GM10847 (cell line): Measurements from ENCODE around the gene PIK3C2B.

Experiments used
- POLR2A ChIP-seq: IDR thresholded peaks from 2 replicates; pipeline ENCODE4 v1.6.1; 2011; ENCODE audit not compliant: insufficient read length; ENCODE audit errors: extremely low read depth

PIK3C2B gene

DNA sequence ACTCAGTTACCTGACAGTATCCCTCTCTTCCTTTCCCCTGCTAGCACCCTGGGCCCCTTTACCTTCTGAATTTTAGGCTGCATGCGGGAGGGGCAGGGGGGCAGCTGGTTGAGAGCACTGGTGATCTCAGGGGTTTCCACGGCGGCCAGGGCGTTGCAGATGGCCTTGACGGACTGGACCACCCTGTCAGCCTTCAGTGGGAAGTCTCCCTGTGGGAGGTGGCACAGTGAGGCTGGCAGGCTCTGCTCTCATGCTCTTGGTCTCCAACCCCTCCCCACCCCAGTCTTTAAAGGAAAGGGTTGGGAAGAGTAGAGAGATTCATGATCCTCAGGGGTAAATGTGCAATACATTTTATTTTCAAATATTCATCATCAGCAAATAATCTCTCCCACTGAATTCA lies 36.9 kb downstream of the PIK3C2B start:
- no peak for TF ChIP-seq POLR2A

DNA sequence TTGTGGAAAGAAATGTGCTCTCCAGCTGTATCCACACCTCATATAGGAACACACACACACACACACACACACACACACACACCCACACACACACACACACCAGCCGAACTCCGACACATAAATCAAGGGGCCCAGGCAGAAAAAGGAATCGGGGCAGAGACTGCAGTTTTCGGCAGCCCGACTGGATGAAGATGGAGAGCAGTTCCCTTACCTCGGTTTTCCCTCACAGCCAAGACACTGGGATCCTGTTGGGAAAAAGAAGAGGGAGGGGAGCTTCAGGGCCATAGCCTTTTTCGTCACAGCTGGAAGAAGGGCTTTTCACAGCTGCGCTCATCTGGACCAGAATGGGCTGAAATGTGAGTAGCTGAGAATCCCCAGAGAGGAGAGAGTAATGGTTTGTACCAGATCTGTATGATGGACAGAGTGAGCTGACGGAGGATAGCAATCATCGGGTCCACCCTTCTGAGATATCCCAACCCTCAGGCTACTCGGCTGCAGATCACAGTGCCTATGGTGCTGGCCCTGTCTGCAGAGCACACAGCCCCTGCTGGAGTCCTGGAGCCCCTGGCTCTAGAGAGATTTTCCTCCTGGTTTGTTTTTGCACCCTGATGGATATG lies 37.7 kb downstream of the PIK3C2B start:
- TF ChIP-seq POLR2A: no peak

DNA sequence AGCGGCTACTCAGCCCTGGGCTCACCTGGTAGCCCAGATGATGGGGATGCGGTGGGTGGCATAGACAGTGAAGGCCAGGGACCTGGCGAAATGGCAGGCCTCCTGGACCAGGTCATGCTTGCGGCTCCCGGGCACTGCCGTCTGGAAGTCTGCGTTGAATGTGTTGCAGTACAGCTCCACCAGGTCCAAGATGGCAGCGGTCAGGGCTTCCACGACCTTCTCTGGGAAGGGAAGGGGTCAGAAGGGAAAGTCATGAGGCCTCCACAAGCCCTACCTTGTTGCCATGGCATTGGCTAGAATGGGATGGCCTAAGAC lies 38.8 kb downstream of the PIK3C2B start:
- TF ChIP-seq POLR2A: no peak

DNA sequence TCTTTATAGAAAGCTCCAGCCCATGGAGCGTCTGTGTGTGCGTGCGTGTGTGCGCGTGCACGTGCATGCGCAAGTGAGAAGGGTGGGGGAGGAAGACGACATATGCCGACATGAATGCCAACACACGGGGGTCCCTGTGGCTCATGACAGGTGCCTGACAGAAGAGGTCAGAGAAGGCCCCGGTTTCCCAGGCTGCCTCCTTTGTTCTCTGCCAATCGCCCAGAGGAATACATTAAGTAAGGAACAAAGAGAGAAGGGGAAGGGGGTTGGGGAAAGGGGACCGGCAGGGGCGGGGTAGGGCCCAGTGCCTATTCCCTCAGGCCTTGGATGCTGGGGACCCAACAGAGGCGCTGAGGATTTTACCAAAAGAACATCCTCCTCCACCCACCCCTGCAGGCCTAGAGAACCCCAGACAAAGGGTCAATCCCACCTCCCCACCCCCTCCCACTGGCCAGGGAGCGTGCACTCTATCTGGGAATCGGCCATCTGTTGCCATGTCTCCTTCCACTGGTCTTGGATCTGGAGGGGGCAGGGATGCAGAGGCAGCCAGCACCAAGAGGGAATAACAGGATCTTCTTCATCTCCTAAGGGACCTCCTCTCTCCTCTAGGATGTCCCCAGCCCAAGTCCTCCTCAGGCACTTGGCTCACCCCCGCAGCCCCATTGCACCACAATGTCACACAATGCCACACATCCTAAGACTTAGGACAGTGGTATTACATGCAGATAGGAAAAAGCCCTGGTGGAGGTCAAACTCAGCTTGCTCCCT lies 39.4 kb downstream of the PIK3C2B start:
- TF ChIP-seq POLR2A: no peak

- no peak for TF ChIP-seq POLR2A
Observed at GRCh38 chr1:204454476-204454875, 40.1 kb downstream of the PIK3C2B start.

GRCh38 chr1:204453141-204453772 lies 41.3 kb downstream of the PIK3C2B start:
- no peak for TF ChIP-seq POLR2A

GRCh38 chr1:204451352-204452124 lies 43.1 kb downstream of the PIK3C2B start:
- no peak for TF ChIP-seq POLR2A

DNA sequence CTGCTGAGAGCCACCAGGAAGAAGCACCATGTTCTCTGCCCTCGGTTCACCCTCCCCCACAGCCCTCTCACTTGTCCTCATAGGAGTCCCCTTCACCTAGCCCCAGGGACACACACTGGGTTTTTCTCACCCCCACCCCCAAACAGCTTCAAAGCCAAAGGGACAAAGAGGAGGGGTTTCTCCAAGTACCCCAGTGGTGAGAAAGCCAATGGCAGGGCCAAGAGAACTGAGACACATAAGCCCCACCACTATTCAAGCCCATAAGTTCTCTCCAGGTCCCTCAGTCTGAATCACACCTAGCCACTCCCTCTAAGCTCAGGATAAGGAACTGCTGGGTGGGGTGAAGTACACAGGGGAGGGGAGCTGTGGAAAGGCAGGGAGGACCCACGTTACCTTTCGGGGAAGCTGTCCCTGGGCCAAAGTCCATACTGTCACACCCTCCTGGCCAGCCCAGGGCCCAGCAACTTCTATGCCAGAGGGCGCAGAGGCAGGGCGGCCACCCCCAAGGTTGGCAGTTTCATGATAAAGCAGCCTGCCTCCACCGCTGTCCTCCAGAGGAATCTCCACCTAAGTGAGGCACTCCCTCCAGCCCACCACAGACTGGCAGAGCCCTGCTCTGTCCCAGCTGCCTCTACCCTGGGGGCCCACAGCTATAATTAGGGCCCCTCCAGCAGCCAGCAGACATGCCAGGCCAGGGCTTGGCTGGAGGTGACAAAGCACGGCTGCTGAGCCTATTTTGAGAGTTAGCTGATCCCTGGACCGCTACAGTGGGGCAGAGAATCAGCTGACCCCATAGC lies 43.9 kb downstream of the PIK3C2B start:
- TF ChIP-seq POLR2A: no peak

DNA sequence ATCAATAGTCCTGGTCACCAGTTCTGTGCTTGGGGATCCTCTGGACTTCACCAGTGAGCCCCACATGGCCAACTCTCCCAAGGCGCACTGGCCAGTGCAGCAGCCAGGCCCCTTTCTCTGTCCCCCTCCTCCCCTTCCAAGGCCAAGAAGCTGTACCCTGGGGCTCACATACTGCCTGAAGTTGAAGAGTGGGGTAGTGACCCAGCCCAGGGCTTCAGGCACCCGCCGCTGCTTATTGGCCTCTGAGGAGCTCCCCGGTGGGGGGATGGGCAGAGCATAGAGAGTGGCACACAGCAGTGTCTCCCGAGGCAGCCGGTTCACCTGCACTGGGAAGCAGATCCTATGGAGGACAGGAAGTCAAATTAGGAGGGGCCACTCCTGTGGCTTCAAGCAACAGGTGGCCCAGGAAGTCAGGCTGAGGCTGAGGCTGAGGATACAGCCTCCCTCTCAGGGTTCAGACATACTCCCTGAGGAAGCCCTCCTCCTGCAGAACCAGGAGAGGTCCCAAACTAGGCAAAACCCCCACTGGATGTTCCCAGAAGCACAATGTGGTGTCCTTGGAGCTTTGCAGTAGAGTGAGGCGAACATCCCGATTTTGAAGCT lies 44.8 kb downstream of the PIK3C2B start:
- no peak for TF ChIP-seq POLR2A

GRCh38 chr1:204448991-204449677 lies 45.5 kb downstream of the PIK3C2B start:
- TF ChIP-seq POLR2A: no peak

- no peak for TF ChIP-seq POLR2A
Observed at GRCh38 chr1:204448344-204448964, 46.2 kb downstream of the PIK3C2B start.

- no peak for TF ChIP-seq POLR2A
Observed at GRCh38 chr1:204447736-204448135, 46.9 kb downstream of the PIK3C2B start.

GRCh38 chr1:204447190-204447589 lies 47.4 kb downstream of the PIK3C2B start:
- no peak for TF ChIP-seq POLR2A
